H9 (cell line): ENCODE results near the gene TOGARAM2. TPM values are rescaled to one million over a fixed set of nuclear protein-coding genes. Genes with fewer than 3 reads are reported as not detected.

ENCODE experiments used
- DNase-seq: peaks from one replicate; pipeline ENCODE4 v3.0.0-alpha.2; 2017
- H2AFZ ChIP-seq: one replicate; pipeline ENCODE4 v1.6.1; 2013; ENCODE audit warnings: mild to moderate bottlenecking, low read length, control low read depth, moderate library complexity
- H2AK5ac ChIP-seq: 2 replicates; pipeline ENCODE4 v1.6.1; 2013; ENCODE audit warnings: low read length, control low read depth, mixed read lengths; ENCODE audit not compliant: insufficient read length
- H2BK120ac ChIP-seq: one replicate; pipeline ENCODE4 v1.6.1; 2013; ENCODE audit warnings: low read depth, mild to moderate bottlenecking, low read length, control low read depth, inconsistent platforms; ENCODE audit not compliant: poor library complexity, severe bottlenecking
- H2BK12ac ChIP-seq: 2 replicates; pipeline ENCODE4 v1.6.1; 2013; ENCODE audit warnings: low read length, control low read depth, mixed read lengths, low read depth; ENCODE audit not compliant: insufficient read length
- H2BK15ac ChIP-seq: 2 replicates; pipeline ENCODE4 v1.6.1; 2013; ENCODE audit warnings: low read depth, low read length, control low read depth
- H2BK20ac ChIP-seq: one replicate; pipeline ENCODE4 v1.6.1; 2013; ENCODE audit warnings: low read depth, mild to moderate bottlenecking, low read length, control low read depth, inconsistent platforms; ENCODE audit not compliant: poor library complexity, severe bottlenecking
- H2BK5ac ChIP-seq: 2 replicates; pipeline ENCODE4 v1.6.1; 2013; ENCODE audit warnings: low read length, control low read depth, mixed read lengths; ENCODE audit not compliant: insufficient read length
- H3K14ac ChIP-seq: 2 replicates; pipeline ENCODE4 v1.6.1; 2013; ENCODE audit warnings: low read length, control low read depth; ENCODE audit not compliant: insufficient read depth
- H3K18ac ChIP-seq: 2 replicates; pipeline ENCODE4 v1.6.1; 2013; ENCODE audit warnings: low read depth, mild to moderate bottlenecking, mixed read lengths, low read length, control low read depth; ENCODE audit not compliant: insufficient read length
- H3K23ac ChIP-seq: 2 replicates; pipeline ENCODE4 v1.6.1; 2013; ENCODE audit warnings: low read length, control low read depth, mixed read lengths, low read depth; ENCODE audit not compliant: insufficient read length
- H3K23me2 ChIP-seq: 2 replicates; pipeline ENCODE4 v1.6.1; 2013; ENCODE audit warnings: low read depth, mild to moderate bottlenecking, mixed read lengths, low read length, control low read depth; ENCODE audit not compliant: insufficient read length, poor library complexity, severe bottlenecking
- H3K27ac ChIP-seq: 2 replicates; pipeline ENCODE4 v1.5.1; 2013; ENCODE audit warnings: low read length, control low read depth, mixed read lengths, low read depth; ENCODE audit not compliant: insufficient read length
- H3K27me3 ChIP-seq: 2 replicates; pipeline ENCODE4 v1.6.1; 2013; ENCODE audit warnings: low read length, control low read depth, inconsistent platforms; ENCODE audit not compliant: insufficient read depth
- H3K4ac ChIP-seq: 2 replicates; pipeline ENCODE4 v1.6.1; 2013; ENCODE audit warnings: low read depth, mild to moderate bottlenecking, control low read depth, inconsistent platforms, low read length, moderate library complexity
- H3K4me1 ChIP-seq: 2 replicates; pipeline ENCODE4 v1.6.1; 2013; ENCODE audit warnings: low read length, control low read depth, inconsistent platforms; ENCODE audit not compliant: insufficient read depth
- H3K4me2 ChIP-seq: 2 replicates; pipeline ENCODE4 v1.6.1; 2013; ENCODE audit warnings: low read length, control low read depth, mixed read lengths; ENCODE audit not compliant: insufficient read length, insufficient read depth
- H3K56ac ChIP-seq: 2 replicates; pipeline ENCODE4 v1.6.1; 2013; ENCODE audit warnings: low read depth, mild to moderate bottlenecking, mixed read lengths, low read length, control low read depth; ENCODE audit not compliant: insufficient read length
- H3K79me1 ChIP-seq: 2 replicates; pipeline ENCODE4 v1.6.1; 2013; ENCODE audit warnings: low read depth, mild to moderate bottlenecking, moderate library complexity, low read length, control low read depth, inconsistent platforms; ENCODE audit not compliant: insufficient read depth, poor library complexity, severe bottlenecking
- H3K79me2 ChIP-seq: 2 replicates; pipeline ENCODE4 v1.6.1; 2013; ENCODE audit warnings: low read length, control low read depth, inconsistent platforms; ENCODE audit not compliant: insufficient read depth
- H3K9ac ChIP-seq: 2 replicates; pipeline ENCODE4 v1.6.1; 2013; ENCODE audit warnings: low read length, control low read depth, mixed read lengths; ENCODE audit not compliant: insufficient read length; ENCODE audit errors: extremely low read depth
- H3K9me3 ChIP-seq: one replicate; pipeline ENCODE4 v1.6.1; 2013; ENCODE audit warnings: low read depth, low read length, inconsistent platforms; ENCODE audit not compliant: control insufficient read depth
- H3T11ph ChIP-seq: one replicate; pipeline ENCODE4 v1.6.1; 2013; ENCODE audit warnings: mild to moderate bottlenecking, low read length, control low read depth, inconsistent platforms
- H4K20me1 ChIP-seq: one replicate; pipeline ENCODE4 v1.6.1; 2013; ENCODE audit not compliant: control insufficient read depth, insufficient read length, insufficient read depth
- H4K5ac ChIP-seq: 2 replicates; pipeline ENCODE4 v1.6.1; 2013; ENCODE audit warnings: low read depth, mild to moderate bottlenecking, mixed read lengths, low read length, control low read depth; ENCODE audit not compliant: insufficient read length
- H4K8ac ChIP-seq: replicated peaks from 2 replicates; pipeline ENCODE4 v1.6.1; 2013; ENCODE audit warnings: low read length, control low read depth, mixed read lengths, low read depth; ENCODE audit not compliant: insufficient read length
- H4K91ac ChIP-seq: 2 replicates; pipeline ENCODE4 v1.6.1; 2013; ENCODE audit warnings: low read depth, mild to moderate bottlenecking, moderate library complexity, mixed read lengths, low read length, control low read depth; ENCODE audit not compliant: insufficient read length
- H3K27ac Mint-ChIP-seq, 3 experiments: 2 replicates in 2 of 3; 3 replicates in 1 of 3; pipeline ENCODE4 v1.8.0; 2020 to 2021; ENCODE audit warnings: mixed read lengths in 3 of 3, mild to moderate bottlenecking in 1 of 3, moderate library complexity in 1 of 3
- H3K27me3 Mint-ChIP-seq: 2 replicates; pipeline ENCODE4 v1.8.0; 2021; ENCODE audit warnings: low read depth, mild to moderate bottlenecking, moderate library complexity, mixed read lengths
- H3K36me3 Mint-ChIP-seq, 3 experiments: 2 replicates in 2 of 3; 3 replicates in 1 of 3; pipeline ENCODE4 v1.8.0; 2020 to 2021; ENCODE audit warnings: low read depth in 3 of 3, mixed read lengths in 3 of 3; ENCODE audit not compliant: insufficient read depth in 1 of 3
- H3K4me1 Mint-ChIP-seq, 2 experiments: 2 replicates each; pipeline ENCODE4 v1.8.0; 2020; ENCODE audit warnings: mixed read lengths in 2 of 2
- H3K4me3 Mint-ChIP-seq, 2 experiments: 2 replicates in 1 of 2; 3 replicates in 1 of 2; pipeline ENCODE4 v1.8.0; 2020 to 2021; ENCODE audit warnings: mild to moderate bottlenecking in 2 of 2, mixed read lengths in 2 of 2, moderate library complexity in 1 of 2
- H3K9me3 Mint-ChIP-seq, 2 experiments: 2 replicates in 1 of 2; 3 replicates in 1 of 2; pipeline ENCODE4 v1.8.0; 2020; ENCODE audit warnings: mild to moderate bottlenecking in 2 of 2, mixed read lengths in 2 of 2, moderate library complexity in 1 of 2
- WGBS: extraction: QIAGEN DNeasy Blood & Tissue Kit; methylation state at CpG from one replicate; pipeline ENCODE4 v1.1.7; 2013; ENCODE audit warnings: missing lambda C conversion rate, low lambda C conversion rate, mixed read lengths; ENCODE audit not compliant: insufficient read length; ENCODE audit errors: extremely low coverage; 5-methylcytosine and 5-hydroxymethylcytosine counted together
- total RNA-seq: library from RNA; stranded (reverse); gene quantifications from 2 replicates; pipeline ENCODE4 v1.2.1, GENCODE V29; 2021
- TF ChIP-seq, protein P1 (sequence below): fragments of 200-600 bp; sonication (generic); conservative IDR thresholded peaks from 3 replicates; pipeline ENCODE4 v1.8.0; 2021; ENCODE audit warnings: antibody characterized with exemption, mild to moderate bottlenecking

Gene TOGARAM2
- total RNA-seq, 1 experiment from 2014 or later: 0.83 TPM

DNA sequence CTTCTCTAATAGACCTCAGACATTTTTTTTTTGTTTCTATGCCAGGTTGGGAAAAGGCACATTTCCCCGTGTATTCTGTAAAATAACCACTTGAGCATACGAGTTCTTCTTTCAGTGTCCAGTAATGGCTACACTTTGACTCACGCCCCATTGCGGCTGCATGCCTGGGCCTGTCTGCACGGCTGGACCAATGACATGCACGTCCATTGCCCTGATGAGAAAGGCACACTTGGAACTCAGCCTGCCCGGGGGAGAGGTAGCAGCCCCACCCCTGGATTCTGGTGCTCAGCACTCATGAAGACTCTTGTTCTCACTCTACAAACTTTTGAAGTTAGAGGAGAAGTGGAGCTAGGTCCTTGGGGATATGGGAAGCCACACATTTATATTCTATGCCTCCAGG is 87.4 kb downstream of the TOGARAM2 start:
- H3K4me3 Mint-ChIP-seq: no peak overlapping the region
- DNase-seq: no peak
- no peaks in the 10 kb centered on the region for H3K36me3 Mint-ChIP-seq
- Histone ChIP-seq H2AK5ac (no peak overlapping the region), H4K20me1 (no peaks in the 10 kb centered on the region), H2BK20ac (no peak overlapping the region), H3K14ac (no peak overlapping the region), H3K4me1 (no peaks in the 10 kb centered on the region), H2BK120ac (no peak overlapping the region), H3K27me3 (no peaks in the 10 kb centered on the region), H3K79me1 (no peaks in the 10 kb centered on the region), H2BK15ac (no peak overlapping the region), H3K4ac (no peak overlapping the region), H3T11ph (no peak overlapping the region), H3K18ac (no peak overlapping the region), H3K23me2 (no peaks in the 10 kb centered on the region), H3K27ac (no peak overlapping the region), H3K23ac (no peak overlapping the region), H3K9ac (no peak overlapping the region), H4K91ac (no peak overlapping the region), H3K9me3 (no peaks in the 10 kb centered on the region), H2BK5ac (no peak overlapping the region), H2AFZ (no peak overlapping the region), H2BK12ac (no peak overlapping the region), H3K79me2 (no peaks in the 10 kb centered on the region), H3K56ac (no peak overlapping the region), H4K8ac (no peak overlapping the region), H4K5ac (no peak overlapping the region), H3K4me2 (no peak overlapping the region)
- H3K9me3 Mint-ChIP-seq: no peaks in the 10 kb centered on the region
- no peak overlapping the region for H3K27ac Mint-ChIP-seq
- TF ChIP-seq, protein P1, sequence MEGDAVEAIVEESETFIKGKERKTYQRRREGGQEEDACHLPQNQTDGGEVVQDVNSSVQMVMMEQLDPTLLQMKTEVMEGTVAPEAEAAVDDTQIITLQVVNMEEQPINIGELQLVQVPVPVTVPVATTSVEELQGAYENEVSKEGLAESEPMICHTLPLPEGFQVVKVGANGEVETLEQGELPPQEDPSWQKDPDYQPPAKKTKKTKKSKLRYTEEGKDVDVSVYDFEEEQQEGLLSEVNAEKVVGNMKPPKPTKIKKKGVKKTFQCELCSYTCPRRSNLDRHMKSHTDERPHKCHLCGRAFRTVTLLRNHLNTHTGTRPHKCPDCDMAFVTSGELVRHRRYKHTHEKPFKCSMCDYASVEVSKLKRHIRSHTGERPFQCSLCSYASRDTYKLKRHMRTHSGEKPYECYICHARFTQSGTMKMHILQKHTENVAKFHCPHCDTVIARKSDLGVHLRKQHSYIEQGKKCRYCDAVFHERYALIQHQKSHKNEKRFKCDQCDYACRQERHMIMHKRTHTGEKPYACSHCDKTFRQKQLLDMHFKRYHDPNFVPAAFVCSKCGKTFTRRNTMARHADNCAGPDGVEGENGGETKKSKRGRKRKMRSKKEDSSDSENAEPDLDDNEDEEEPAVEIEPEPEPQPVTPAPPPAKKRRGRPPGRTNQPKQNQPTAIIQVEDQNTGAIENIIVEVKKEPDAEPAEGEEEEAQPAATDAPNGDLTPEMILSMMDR: no peak
- peaks cover 2% of the 10 kb centered on the region; the same call in 1 of the 2 replicates for H3K27me3 Mint-ChIP-seq
- H3K4me1 Mint-ChIP-seq: peaks cover 16 to 20% of the 10 kb centered on the region in 2 experiments
- no CpG with 5 or more reads among the region's 7 CpGs for WGBS
